Measurements from ENCODE around the gene OR10G2.

- TF ChIP-seq EZH2phosphoT487 (IDR thresholded peaks at IDR 0.05; ENCODE audit: insufficient read depth, low read depth) (no peak), EZH2 (IDR thresholded peaks at IDR 0.05; ENCODE audit: insufficient read depth, poor library complexity, severe bottlenecking) (no peak)
Observed at GRCh38 chr14:21680072-21680471, 45.3 kb upstream of the OR10G2 start.
